ENCODE data around the gene TACC3.
A peak's percentile ranks its signal among the peaks of the same experiment; 100 is the strongest.

Gene TACC3

DNA sequence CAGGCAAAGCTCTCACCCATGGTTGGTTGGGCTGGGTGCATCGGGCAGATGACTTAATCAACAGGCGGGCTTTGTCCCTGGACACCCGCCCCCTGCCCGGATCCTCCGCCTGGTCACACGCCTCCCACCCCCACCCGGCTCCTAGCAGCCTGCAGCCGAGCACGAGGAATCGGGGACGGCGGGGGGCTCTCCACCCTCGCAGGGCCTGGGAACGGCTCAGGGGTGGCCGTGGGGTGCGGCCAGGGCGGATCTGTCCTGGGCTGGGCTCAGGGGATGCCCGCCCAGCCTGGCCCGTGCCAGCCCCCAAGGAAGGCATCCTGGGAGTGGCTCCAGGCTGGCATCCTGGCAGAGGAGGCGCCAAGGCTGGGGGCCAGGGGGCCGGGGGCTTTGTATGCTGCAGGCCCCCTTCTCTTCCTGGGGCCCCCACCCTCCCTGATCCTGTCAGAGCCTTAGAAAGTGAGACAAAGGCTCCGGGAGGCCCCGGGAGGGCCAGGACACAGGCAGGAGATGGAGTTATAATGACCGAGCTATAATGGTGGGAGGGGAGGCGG, 39.3 kb downstream of the TACC3 start:
- no peak for DNase-seq (ENCODE audit: low spot score)

DNA sequence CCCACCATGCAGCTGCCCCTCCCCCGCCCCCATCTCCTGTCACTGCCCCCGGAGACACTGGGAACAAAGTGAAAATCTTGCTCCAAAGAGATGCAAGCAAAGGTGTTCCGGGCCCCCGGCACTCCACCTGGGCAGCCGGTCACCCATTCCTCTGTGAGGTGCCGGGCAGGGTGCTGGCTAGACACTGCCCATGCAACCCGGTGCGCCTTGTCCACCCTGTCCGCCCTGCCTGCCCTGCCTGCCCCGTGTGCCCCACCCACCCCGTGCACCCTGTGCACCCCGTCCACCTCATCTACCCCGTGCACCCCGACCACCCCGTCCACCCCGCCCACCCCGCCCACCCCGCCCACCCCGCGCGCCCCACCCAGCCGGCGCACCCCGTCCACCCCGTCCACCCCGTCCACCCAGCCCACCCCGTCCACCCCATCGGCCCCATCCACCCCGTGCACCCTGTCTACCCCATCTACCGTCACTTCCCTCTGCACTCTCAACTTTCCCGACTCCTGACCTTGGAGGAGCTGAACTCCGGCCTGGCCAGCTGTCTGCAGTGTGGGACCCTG, 39.9 kb downstream of the TACC3 start:
- no peak for DNase-seq (ENCODE audit: low spot score)

DNA sequence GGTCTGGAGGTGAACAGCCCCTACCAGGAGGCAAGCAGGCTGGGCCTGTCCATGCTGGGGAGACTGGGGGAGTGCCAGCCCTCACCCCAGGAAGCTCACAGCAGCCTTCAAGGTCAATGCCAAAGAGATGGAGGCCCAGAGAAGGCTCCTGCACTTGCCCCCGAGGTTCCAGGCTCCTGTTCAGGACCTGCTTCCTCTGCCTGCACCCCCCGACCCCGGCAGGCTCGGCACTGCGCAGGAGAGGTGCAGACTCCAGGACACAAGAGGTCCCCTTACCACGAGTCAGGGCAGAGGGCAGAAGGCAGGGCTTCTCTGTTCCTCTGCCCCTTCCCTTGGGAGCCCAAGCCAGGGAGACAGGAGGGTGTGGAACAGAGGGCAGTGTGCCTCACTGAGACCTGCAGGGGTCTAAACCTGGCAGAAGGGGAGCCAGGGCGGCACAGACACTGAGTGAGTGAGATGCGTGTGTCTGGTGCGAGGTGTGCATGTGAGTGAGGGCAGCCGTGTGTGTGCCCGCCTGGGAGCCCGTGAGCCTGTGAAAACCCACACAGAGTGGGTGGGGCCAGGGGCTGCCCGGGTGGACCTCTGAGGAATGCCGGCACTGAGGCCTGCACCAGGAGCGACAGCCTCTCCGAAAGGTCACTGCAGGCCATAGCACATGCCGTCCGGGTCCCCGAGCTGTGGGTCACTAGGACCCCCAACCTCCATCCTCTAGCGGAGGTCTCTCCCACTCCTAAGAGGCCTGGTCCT, 41.1 kb downstream of the TACC3 start:
- DNase-seq (ENCODE audit: low spot score) = no peak

DNA sequence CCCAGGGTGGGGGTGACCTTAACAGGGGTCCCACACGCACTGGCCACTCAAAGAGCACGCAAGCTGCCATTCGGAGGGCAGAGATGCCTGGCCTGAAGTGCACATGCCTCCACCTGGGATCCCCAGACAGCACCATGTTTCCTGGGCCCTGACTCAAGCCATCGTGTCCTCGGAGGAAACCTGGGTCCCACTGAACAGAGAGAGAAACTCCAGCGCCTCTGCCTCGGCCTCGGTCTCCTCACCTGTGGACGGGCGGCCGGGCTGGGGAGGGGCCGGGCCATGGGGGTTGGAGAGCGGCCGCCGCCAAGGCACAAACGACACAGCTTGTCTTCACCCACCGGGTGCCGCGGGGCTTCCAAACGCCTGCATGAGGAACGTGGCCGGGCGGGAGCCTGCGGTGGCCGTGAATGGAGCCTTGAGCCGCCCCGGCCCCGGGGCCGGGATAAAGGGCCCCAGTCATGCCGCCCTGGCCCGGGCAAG, 41.8 kb downstream of the TACC3 start:
- no peak for DNase-seq (ENCODE audit: low spot score)

DNA sequence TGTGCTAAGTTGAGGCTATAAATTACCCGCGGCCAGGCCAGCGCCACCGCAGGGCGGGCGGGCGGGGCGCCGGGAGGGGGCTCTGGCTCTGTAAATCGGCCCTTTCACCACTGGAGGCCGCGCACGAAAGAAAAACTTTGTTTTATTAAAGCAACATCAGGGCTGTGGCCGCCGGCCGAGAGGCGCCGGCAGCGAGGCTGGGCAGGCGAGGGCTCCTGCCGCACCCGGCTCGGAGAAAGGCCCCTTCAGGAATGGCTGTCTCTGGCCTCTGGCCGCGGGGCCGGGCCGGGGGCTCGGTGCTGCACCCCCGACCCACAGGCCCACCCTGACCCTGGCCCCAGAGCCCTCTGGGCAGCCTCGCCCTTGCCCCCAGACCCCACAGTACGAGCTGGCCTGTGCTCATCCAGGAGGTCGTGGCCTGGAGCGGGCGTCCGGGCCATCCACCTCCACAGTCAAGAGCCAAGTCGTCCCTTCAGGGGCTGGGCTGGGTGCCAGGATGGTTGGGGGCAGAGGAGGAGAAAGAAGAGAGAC, 42.3 kb downstream of the TACC3 start:
- peak; percentile 91 for DNase-seq (ENCODE audit: low spot score)

DNA sequence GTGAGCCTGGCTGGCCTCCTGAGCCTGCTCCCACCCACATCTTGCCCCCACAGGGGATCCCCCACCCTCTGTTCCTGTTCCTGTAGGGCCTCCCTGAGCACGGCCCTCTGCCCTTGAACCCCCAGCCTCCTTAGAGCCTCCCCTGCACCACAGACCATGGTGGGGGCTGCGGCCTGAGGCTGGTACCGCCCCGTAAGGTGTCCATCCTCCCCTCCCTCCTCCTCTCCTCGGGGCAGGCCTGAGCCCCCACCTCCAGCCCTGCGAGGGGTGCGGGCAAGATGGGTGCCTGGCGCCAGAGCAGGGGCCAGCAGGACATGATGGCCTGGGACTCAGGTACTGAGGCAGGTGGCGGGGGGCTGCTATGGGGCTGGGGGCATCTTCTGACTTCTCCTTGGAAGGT, 43.3 kb downstream of the TACC3 start:
- DNase-seq (ENCODE audit: low spot score) = no peak

DNA sequence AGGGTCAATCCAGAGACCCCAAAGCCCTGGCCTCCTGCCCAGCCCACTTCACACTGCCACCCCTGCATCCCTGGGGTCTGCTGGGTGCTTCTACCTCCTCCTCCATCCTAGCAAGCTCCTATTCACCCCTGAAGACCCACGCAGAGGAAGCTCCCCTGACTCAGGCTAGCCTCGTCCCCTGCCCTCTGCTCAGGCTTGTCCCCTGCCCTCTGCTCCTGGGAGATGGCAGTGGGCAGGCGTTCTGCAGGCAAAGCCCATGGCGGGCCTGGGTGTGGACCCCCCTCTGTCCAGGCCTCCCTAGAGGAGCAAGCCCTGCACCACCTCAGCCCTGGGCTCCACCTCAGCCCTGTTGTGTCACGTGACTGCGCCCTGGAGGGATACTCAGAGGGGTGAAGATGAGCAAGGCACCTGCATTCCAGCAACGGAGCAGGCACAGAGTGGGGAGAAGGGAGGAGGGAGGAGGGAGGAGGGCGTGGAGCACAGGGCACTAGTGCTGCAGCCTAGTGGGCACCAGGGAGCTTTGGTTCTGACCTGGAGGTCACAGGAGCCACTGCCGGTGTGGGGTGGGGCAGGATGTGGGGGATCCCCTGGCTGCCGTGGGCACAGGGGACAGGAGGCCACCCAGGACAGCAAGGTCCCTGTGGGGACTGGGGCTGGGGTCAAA, 44.2 kb downstream of the TACC3 start:
- no peak for DNase-seq (ENCODE audit: low spot score)

DNA sequence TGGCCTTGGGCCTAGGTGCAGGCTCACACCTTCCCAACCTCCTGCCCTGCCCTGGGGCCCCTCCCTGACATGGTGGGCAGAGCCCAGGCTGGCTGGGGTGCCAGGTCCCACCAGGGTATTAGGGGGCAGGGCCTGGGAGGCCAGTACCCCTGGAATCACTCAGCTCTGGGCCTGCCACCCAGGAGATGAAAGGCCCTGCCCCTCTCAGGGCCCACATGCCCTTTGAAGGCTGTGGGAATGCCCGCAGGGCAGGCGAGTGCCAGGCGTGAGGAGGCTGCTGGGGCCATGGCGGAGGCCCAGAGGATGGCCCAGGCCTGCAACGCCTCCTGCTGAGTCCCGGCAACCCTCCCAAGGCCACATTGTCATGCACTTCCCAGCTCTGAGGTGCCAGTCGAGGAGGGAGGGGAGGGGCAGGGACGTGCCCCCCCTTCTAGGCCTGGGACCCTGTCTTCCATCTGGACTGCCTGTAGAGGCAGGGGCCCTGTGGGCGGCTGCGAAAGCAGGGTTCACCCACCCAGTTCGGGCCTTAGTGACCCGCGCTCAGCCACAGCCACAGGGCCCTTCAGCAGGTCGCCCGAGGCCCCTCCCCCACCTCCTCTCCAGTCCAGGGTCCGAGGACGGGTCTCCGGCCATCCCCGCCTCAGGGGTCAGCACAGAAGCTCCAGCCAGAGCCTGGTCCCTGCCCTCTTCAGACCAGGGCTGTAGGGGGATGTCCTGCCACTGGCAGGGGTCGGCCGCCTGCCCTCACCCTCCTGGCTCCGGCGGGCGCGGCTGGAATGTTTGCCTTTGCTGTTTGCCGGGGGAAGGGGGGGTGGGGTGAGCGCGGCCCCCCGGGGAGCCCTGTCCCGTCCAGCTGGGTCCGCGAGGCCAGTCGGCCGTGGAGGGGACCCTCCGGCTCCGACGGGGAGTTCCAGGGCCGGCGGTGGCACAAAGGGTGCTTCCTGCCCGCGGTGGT, 45.1 kb downstream of the TACC3 start:
- DNase-seq (ENCODE audit: low spot score) = no peak

DNA sequence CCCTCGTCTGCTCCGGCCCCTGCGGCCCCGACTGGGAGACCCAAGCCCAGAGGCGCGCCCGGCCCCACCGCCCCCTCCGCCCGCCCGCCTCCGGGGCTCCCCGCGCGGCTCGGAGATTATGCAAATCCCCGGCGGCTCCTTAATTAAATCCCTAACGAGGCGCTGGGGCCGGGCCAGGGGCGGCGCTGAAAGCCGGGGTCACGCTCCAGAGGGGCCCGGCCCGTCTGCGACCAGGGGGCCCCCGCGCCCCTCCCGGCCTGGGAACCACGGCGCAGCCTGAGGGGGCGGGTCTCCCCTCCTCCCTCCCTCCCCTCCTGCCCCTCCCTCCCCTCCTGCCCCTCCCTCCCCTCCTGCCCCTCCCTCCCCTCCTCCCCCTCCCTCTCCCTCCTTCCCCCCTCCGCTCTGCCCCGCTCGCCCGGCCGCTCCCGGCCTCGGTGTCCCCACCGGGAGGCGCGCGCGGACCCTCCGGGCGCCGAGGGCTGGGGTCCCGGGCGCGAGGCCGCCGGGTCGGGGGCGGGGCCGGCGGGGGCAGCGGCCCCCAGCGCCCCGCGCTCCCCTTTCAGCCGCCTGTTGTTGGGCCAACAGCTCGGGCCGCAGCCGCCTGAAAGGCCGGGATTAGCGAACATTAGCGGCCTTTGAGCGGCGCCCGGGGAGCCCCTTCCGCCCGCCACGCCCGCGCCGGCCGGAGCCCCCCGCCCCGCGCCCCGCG, 45.9 kb downstream of the TACC3 start:
- DNase-seq (ENCODE audit: low spot score) = peak; percentile 58

DNA sequence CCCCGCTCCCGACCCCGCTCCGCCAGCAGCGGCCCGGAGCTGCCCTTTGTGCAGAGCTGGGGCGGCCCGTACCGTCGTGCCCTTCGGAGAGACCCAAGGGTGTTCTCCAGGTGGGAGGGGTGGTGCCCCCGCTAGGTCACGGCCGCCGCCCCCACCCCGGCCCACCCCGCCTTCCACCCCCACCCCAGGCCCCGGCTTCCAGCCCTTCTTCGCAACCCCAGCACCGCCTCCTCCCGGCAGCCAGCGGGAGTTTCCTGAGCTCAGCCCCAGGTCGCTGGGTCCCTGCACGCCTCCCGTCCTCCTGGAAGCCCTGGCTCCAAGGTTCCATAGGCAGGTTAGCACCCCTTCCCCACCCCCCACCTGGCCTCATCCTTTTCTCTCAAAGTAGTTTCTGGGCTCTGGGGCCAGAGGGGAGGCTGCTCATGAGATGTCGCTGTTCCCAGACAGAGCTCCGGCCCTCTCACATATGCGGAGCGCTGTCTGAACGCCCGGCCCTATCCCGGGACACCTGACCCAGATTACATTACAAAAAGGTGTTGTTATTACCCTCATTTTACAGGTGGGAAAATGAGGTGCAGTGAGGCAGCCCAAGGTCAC, 46.5 kb downstream of the TACC3 start:
- DNase-seq (ENCODE audit: low spot score) = peak; percentile 88

DNA sequence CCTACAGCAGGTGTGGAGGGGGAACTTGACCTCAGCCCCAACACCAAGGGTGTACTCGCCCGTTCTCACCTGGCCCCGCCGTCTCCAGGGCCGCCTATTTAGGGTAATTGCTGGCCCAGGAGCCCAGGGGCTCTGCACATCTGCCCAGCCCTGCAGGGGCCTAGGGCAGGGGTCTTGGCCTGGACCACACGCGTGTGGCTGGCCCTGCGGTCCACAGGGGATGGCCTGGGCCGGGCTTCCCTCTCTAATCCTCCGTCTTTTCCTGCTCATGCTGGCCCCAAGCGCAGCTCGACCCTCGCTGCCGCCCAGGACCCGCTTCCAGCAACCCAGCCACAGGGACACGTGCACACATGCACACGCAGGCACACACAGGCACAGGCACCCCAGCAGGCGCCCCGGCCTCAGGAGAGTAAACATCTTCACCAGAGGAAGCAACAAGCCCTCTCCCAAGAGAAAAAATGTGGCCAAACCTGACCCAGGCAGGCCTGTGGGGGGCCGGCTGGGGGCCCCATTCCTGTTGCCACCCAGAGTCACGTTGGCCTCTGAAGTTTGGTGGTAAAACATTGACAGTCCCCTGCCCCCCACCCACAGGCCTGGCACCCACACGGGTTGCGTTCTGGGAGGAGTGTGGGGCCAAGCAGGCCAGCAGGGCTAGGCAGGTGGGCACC, 47.2 kb downstream of the TACC3 start:
- no peak for DNase-seq (ENCODE audit: low spot score)

DNA sequence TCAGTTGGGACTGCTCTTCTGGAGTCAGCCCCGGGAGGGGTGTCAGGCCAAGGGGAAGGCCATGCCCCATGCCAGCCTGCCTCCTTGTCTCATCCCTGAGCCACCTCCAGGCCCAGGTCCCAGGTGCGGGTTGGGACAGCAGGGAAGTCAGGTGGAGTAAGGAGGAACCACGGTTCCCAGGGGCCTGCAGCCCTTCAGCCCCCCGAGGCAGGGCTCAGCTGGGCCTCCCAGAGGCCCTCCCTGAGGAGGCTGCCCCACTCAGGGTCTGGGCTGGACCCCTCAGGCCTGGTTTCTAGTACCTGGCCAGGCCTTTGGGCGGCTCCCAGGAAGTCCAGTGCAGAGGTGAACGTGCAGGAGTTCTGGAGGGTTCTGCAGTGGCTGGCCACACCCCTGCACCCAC, 48.4 kb downstream of the TACC3 start:
- no peak for DNase-seq (ENCODE audit: low spot score)

DNA sequence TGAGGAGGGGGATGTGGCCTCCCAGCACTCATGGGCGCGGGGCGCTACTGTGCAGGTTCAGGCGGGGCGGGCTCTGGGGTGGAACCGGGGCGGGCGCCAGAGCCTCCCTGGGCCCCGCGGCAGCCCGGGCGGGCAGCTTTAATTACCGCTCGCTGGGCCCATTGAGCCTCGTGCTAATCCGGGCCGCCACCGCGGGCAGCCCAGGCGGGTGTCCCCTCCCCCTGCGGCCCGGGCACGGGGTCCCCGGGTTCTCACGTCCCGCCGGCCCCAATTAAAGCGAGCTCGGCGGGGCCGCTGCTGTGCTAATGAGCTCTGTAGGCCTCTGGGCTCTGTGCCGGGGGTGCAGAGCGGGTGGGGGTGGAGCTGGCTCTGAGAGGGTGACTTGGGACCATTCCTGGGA, 48.9 kb downstream of the TACC3 start:
- no peak for DNase-seq (ENCODE audit: low spot score)

DNA sequence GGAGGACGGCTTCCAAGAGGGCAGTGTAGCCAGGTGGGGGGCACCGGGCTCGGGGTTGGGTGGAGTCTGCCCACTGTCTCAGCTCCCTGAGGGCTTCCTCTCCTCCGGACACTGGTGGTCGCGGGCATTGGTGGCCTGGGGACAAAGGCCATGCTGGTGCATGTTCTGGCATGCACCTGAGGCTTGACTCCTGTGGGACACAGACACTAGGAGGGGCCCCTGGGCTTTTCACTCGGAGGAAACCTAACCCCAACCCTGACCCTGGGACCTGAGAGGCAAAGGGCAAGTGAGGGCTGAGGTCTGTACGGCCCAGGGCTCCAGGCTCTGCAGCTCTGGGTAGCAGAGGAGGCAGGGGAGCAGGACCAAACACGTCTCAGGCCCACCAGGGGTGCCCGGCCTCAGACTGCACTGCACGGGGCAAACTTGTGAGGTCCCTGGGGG, 49.5 kb downstream of the TACC3 start:
- no peak for DNase-seq (ENCODE audit: low spot score)

DNA sequence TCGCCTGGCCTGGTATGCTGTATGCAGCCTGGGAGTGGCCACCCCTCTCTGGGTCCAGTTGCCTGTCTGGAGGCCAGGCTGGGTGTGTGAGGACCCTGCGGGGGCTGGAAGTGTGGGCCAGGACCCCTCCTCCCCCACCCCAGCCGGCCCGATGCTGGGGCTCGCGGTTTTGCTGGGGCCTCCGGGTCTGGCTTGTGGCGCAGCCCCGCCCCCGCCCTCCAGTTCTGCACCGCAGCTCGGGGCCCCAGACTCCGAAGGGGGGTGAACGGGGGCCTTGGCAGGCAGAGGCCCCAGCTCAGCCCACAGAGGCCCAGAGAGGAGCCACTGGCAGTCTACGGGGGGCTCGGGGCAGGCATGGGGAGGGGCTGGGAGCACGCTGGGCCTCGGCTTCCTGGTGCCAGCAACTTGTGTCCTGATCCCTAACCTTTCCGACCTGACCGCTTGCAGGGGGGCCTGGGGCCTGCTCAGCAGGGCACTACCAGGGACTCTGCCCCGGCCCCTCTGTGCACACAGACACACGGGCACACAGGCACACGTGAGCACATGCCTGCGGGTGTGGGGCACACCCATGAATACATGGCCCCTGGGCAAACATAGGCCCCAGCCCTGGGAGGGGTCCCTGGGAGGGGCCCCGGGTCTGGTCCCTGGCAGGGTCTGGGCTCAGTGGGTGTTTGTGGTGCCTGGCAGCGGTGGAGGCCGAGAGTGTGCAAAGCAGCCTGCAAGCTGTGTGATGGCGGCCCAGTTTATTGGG, 50.4 kb downstream of the TACC3 start:
- no peak for DNase-seq (ENCODE audit: low spot score)

DNA sequence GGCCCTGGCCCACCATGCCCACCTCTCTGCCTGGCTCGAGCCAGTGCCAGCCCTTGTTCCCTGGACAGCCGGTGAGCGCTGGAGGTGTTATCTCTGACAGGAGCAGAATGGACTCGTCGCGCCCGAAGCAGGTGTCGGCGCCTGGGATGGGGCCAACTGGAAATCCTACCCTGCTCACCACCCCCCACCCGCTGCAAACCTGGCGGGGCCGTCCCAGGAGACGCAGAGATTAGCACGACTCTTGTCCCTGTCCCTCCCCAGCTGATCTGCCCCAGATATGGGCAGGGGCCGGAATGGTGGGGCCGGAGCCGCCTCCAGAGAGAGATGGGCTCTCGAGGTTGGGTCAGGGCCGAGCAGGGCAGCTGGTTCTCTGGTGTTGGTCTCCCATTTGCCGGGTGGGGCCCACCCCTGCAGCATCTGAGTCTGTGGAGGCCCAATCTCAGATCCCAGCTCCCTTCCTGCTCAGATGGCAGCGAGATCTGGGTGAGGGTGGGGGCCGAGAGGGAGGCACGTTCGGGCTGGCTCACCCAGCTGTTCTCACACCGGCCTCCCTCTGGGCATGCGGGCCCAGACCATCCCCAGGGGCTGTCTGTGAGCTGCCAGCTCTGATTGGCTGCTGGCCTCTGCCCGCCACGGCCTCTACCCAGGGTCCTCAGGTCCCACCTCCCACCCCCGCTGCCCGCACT, 51.7 kb downstream of the TACC3 start:
- DNase-seq (ENCODE audit: low spot score) = no peak

DNA sequence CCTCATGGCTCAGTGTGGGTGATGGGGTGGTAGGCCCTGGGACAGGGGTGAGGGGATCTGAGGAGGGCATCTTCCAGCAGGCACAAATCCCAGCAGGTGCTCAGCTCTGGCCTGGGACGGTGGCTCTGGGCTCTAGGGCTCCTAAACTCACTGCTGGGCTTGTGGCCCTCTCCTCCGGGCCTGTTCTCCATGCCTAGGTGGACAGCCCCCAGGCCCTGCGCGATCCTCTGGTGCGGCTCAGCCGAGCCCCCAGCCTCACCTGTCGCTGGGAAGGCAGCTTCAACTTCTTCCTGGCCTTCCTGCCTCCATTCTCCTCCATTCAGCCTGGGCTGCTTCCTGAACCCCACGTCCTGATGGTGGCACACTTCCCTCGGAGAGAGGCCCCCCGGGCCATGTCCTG, 52.4 kb downstream of the TACC3 start:
- no peak for DNase-seq (ENCODE audit: low spot score)

DNA sequence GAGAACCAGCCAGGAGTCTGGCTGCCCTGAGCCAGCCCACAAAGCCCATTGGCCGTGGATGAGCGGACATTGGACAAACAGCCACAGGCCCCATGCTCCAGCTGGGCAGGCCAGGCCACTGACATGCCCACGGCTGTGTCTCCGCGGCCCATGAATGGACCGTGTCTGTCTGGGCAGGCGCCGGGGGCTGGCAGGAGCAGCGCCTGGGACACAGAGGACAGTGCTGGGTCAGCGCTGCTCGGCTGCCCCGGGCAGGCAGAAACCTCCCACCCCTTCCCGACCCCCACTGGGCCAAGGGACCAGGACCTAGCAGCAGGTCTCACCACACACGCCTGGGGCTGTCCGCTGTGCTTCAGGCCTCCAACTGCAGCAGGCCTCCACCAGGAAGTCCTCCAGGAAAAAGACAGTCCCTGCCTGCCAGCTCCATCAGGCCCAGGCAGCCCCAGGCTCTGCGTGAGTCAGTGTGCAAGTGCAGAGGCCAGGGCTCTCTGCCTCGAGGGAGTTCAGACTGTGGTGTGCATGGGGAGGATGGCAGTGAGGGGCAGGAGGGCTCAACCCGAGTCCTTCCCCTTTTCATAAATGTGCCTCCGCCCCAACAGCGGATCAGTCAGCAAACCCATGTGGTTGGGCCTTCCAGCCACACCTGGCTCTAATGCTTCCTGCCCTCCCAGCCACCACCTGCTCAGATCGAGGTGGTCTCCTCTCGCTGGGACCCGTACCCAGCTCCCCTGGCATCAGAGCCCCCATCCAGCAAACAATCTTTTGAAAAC, 54.6 kb downstream of the TACC3 start:
- no peak for DNase-seq (ENCODE audit: low spot score)

Measured in AG08396 (cell line).